WERI-Rb-1 (cell line): ENCODE data around the gene REEP3.
"Not testable (repeated sequence)": the region's sequence is repeated elsewhere in the genome, so short reads cannot be mapped to it uniquely, and the experiment has no call there.

Experiments
- DNase-seq: peaks from one replicate; pipeline ENCODE4 v3.0.0-alpha.2; 2020
- H3K27ac ChIP-seq: fragments of 250-450 bp; sonication (Bioruptor Pico); 2 replicates; pipeline ENCODE4 v1.5.1; 2020; ENCODE audit warnings: mild to moderate bottlenecking, moderate library complexity
- H3K27me3 ChIP-seq: fragments of 250-450 bp; sonication (Bioruptor Pico); 2 replicates; pipeline ENCODE4 v1.5.1; 2021; ENCODE audit warnings: mild to moderate bottlenecking, low read depth, moderate library complexity; ENCODE audit not compliant: insufficient read depth, severe bottlenecking
- H3K36me3 ChIP-seq: fragments of 250-450 bp; sonication (Bioruptor Pico); 2 replicates; pipeline ENCODE4 v1.5.1; 2020; ENCODE audit warnings: mild to moderate bottlenecking, moderate library complexity
- H3K4me3 ChIP-seq: 2 replicates; pipeline ENCODE4 v1.5.1; 2011; ENCODE audit warnings: low read depth, mild to moderate bottlenecking, control low read depth, low read length
- H3K9me3 ChIP-seq: fragments of 250-450 bp; sonication (Bioruptor Pico); 2 replicates; pipeline ENCODE4 v1.5.1; 2021; ENCODE audit warnings: mild to moderate bottlenecking, moderate library complexity; ENCODE audit not compliant: severe bottlenecking
- CTCF ChIP-seq: IDR thresholded peaks from 2 replicates; pipeline ENCODE4 v1.5.1; 2011; ENCODE audit warnings: low read depth, mild to moderate bottlenecking, control low read depth, inconsistent platforms, low read length

REEP3 gene

DNA sequence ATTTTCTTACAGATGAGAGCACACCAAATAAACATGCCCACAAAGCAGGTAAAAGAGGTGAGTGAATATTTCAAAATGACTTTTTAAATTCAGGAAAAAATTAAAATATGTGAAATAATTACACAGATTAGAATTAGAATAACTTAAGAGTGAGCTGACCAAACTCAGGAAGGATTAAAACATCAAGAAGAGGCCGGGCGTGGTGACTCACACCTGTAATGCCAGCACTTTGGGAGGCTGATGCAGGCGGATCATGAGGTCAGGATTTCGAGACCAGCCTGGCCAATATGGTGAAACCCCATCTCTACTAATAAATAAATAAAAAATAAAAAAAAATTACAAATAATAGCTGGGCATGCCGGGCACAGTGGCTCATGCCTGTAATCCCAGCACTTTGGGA lies 140.1 kb downstream of the REEP3 start:
- no peak overlapping the region for H3K27ac ChIP-seq
- no peak for TF ChIP-seq CTCF
- no peak for DNase-seq
- H3K27me3 ChIP-seq: no peaks in the 10 kb centered on the region
- no peaks in the 10 kb centered on the region for H3K36me3 ChIP-seq
- H3K9me3 ChIP-seq: no peaks in the 10 kb centered on the region
- H3K4me3 ChIP-seq: no peak overlapping the region

- no peaks in the 10 kb centered on the region for H3K36me3 ChIP-seq
- TF ChIP-seq CTCF: no peak
- DNase-seq: no peak
- no peaks in the 10 kb centered on the region for H3K9me3 ChIP-seq
- H3K27ac ChIP-seq: no peak overlapping the region
- H3K4me3 ChIP-seq: no peak overlapping the region
- no peaks in the 10 kb centered on the region for H3K27me3 ChIP-seq
These were observed 143.2 kb downstream of the REEP3 start for GRCh38 chr10:63664341-63664885.

- not testable (repeated sequence) for H3K36me3 ChIP-seq, DNase-seq, H3K9me3 ChIP-seq, H3K27me3 ChIP-seq, H3K4me3 ChIP-seq, H3K27ac ChIP-seq
These were observed 143.9 kb downstream of the REEP3 start for GRCh38 chr10:63665006-63665580.

DNA sequence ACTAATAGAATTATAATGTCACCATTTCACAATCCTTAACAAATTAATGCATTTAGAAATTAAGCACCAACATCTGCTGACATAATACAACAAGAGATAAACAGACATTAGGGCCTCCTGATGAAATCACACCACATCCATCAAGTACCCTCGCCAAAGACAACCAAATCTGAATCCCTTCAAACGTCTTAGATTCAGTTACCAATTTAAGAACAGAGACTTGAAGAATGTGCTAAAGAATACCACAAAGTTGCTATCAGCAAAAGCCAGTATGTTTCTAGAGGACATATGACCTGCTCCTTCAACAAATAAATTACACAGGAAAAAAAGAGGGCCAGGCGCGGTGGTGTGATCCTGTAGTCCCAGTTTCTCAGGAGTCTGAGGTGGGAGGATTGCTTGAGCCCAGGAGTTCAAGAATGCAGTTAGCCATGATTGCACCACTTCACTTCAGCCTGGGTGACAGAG lies 144.5 kb downstream of the REEP3 start:
- H3K4me3 ChIP-seq: no peak overlapping the region
- H3K9me3 ChIP-seq: no peaks in the 10 kb centered on the region
- TF ChIP-seq CTCF: no peak
- no peaks in the 10 kb centered on the region for H3K27me3 ChIP-seq
- H3K27ac ChIP-seq: no peak overlapping the region
- H3K36me3 ChIP-seq: no peaks in the 10 kb centered on the region
- no peak for DNase-seq

DNA sequence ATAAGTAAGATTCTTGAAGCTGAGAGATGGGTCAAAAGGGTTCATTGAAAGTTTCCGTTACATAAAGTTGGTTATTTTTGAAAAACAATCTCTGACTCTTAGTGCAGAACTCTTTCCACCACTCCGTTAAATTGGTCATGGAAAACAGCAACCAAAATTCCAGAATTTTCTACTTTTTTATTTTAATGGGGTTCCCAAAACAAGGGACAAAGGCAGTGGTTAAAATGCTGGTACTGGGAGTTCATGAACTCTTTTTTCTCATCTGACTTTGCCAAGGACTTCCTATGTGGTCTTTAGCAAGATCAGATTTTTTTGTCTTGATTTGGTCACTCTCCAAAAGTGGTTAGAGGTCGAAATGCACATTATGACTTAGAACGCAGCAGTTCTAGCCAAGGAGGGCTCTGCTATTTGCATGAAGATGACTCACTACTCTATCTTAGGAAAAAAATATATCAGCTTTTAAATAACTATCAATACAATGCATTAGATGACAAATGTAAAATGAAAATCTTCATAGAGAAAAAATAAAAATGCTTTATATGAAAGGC lies 145.7 kb downstream of the REEP3 start:
- no peak for DNase-seq
- Histone ChIP-seq H3K4me3 (no peak overlapping the region), H3K27me3 (no peaks in the 10 kb centered on the region), H3K36me3 (no peaks in the 10 kb centered on the region), H3K9me3 (no peaks in the 10 kb centered on the region), H3K27ac (no peak overlapping the region)
- no peak for TF ChIP-seq CTCF

DNA sequence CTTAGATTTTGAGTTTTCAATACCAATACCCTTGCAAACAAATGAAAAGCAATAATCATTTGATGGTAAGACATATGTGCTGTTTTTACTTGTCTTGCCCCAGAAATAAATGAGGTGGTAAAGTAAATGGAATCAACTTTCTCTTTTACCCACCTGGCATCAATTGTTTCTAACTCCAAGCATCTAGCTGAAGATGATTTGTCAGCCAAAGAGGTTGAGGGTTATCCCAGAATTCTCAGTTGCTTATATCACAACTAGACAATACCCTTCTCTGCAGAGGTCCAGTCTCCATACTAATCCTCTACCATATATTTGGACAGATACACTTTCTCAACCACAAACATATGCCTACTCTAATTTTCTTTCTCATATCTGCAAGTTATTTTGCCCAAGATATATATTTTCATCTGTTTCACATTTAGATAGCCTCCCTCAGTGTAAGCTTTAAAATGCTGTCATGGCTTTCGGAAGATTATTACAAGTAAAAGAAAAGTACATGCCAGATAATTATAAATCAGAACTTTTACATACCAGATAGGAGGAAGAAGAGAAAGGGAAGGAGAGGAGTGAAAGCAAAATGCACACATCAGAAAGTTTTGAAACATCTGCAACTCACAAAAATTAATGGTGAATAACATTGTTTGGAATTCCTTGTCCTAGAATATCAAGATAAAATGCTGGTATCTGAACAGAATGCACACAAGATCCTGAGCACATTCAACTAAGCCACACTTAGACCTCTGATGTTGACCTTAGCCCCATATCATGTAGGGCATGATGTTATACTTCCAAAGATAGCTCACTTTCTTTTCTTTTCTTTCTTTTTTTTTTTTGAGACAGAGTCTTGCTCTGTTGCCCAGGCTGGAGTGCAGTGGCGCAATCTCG lies 146.6 kb downstream of the REEP3 start:
- TF ChIP-seq CTCF: no peak
- H3K36me3 ChIP-seq: no peaks in the 10 kb centered on the region
- H3K9me3 ChIP-seq: no peaks in the 10 kb centered on the region
- no peak overlapping the region for H3K27ac ChIP-seq
- no peak for DNase-seq
- H3K27me3 ChIP-seq: no peaks in the 10 kb centered on the region
- H3K4me3 ChIP-seq: no peak overlapping the region
